ENCODE measurements around the gene TUBG1.

DNA sequence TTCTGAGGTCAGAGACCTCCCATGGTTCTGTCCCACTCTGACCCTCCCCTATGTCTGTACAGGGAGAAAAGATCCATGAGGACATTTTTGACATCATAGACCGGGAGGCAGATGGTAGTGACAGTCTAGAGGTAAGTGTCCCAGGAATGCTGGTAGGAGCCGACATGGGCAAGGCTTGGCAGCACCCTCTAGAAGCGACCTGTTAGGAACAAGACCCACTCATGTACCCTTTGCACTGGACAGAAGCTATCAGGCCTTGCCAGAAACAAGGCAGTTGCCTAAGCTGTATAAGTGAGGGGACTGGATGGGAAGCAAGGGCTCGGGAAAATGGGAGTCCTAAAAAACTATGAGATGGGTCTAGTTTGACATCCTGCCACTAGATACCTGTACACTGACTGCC, 2.5 kb downstream of the TUBG1 start:
- TF ChIP-seq POLR2A (IDR thresholded peaks at IDR 0.05; ENCODE audit: borderline replicate concordance, extremely low read depth, insufficient read depth, insufficient read length) (no peak), EZH2phosphoT487 (IDR thresholded peaks at IDR 0.05; ENCODE audit: borderline replicate concordance) (no peak), SRF (IDR thresholded peaks at IDR 0.05; ENCODE audit: low read depth) (no peak), ZNF274 (IDR thresholded peaks at IDR 0.05; ENCODE audit: low read depth, low read length) (no peak), POLR2AphosphoS5 (IDR thresholded peaks at IDR 0.05; ENCODE audit: low read depth, low read length) (no peak), EZH2 (IDR thresholded peaks at IDR 0.05) (no peak), ELF1 (IDR thresholded peaks at IDR 0.05; ENCODE audit: borderline replicate concordance, low read depth) (no peak), EGR1 (IDR thresholded peaks at IDR 0.05; ENCODE audit: low read depth) (no peak), FOSL1 (IDR thresholded peaks at IDR 0.05; ENCODE audit: low read depth) (no peak), SIN3A (IDR thresholded peaks at IDR 0.05; ENCODE audit: low read depth) (no peak)
- TF ChIP-seq, protein P1, sequence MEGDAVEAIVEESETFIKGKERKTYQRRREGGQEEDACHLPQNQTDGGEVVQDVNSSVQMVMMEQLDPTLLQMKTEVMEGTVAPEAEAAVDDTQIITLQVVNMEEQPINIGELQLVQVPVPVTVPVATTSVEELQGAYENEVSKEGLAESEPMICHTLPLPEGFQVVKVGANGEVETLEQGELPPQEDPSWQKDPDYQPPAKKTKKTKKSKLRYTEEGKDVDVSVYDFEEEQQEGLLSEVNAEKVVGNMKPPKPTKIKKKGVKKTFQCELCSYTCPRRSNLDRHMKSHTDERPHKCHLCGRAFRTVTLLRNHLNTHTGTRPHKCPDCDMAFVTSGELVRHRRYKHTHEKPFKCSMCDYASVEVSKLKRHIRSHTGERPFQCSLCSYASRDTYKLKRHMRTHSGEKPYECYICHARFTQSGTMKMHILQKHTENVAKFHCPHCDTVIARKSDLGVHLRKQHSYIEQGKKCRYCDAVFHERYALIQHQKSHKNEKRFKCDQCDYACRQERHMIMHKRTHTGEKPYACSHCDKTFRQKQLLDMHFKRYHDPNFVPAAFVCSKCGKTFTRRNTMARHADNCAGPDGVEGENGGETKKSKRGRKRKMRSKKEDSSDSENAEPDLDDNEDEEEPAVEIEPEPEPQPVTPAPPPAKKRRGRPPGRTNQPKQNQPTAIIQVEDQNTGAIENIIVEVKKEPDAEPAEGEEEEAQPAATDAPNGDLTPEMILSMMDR (IDR thresholded peaks at IDR 0.05 in 2 of 3, conservative IDR thresholded peaks at IDR 0.05 in 1 of 3; ENCODE audit: borderline replicate concordance in 1 of 3, insufficient read depth in 1 of 3, low read depth in 2 of 3, low read length in 2 of 3): no peak
- TF ChIP-seq, protein P2, sequence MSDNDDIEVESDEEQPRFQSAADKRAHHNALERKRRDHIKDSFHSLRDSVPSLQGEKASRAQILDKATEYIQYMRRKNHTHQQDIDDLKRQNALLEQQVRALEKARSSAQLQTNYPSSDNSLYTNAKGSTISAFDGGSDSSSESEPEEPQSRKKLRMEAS (IDR thresholded peaks at IDR 0.05): no peak
- TF ChIP-seq, protein P3, sequence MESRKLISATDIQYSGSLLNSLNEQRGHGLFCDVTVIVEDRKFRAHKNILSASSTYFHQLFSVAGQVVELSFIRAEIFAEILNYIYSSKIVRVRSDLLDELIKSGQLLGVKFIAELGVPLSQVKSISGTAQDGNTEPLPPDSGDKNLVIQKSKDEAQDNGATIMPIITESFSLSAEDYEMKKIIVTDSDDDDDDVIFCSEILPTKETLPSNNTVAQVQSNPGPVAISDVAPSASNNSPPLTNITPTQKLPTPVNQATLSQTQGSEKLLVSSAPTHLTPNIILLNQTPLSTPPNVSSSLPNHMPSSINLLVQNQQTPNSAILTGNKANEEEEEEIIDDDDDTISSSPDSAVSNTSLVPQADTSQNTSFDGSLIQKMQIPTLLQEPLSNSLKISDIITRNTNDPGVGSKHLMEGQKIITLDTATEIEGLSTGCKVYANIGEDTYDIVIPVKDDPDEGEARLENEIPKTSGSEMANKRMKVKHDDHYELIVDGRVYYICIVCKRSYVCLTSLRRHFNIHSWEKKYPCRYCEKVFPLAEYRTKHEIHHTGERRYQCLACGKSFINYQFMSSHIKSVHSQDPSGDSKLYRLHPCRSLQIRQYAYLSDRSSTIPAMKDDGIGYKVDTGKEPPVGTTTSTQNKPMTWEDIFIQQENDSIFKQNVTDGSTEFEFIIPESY (IDR thresholded peaks at IDR 0.05; ENCODE audit: extremely low read depth, insufficient replicate concordance, low read length): no peak
- TF ChIP-seq, protein P4, sequence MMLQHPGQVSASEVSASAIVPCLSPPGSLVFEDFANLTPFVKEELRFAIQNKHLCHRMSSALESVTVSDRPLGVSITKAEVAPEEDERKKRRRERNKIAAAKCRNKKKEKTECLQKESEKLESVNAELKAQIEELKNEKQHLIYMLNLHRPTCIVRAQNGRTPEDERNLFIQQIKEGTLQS (IDR thresholded peaks at IDR 0.05): no peak
